OCI-LY1 (cell line): ENCODE results near the gene UGT1A9.

Experiments used
- EZH2 ChIP-seq: fragments of 200-600 bp; sonication (generic), shearing (Covaris generic); IDR thresholded peaks from 2 replicates; pipeline ENCODE4 v1.8.0; 2017; ENCODE audit warnings: borderline replicate concordance, mixed run types, mild to moderate bottlenecking, antibody characterized with exemption, low read length, moderate library complexity, mixed read lengths
- TF ChIP-seq, protein P1 (sequence below): fragments of 200-600 bp; sonication (generic), shearing (Covaris generic); IDR thresholded peaks from 2 replicates; pipeline ENCODE4 v1.5.1; 2017; ENCODE audit warnings: mild to moderate bottlenecking, antibody characterized with exemption, low read length, moderate library complexity, mixed read lengths

DNA sequence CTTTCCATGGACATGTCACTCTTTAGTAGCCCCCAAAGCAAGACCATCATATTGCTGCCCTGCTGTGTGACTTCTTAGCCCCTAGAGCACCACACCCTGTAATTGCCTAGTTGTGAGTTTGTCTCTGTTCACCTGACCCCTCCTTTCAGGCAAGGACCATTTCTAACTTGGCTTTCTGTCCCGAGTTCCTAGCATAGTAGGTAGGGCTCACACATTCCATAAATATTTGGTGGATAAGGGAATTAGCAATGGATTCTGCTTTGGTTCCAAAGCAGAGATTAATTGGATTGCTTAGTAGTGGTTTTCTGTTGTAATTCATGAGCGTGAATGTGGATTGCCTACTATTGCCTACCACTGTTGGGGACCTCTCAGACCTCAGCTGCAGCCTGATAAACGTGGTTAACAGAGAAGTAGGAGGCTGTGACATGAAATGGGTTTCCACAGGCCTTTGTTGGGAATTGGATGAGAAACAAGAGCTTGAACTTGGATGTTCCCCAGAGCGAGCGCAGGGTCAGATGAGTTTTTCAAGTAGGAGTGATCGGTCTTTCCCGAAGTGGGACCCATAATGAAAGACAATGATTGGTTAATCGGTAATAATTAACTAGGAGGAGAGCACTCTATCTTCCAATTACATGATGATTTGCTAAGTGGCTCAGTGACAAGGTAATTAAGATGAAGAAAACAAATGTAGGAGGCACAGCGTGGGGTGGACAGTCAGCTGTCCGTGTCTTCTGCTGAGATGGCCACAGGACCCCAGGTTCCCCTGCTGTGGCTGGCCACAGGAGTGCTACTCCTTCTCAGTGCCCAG, 75.0 kb downstream of the UGT1A9 start:
- TF ChIP-seq, protein P1, sequence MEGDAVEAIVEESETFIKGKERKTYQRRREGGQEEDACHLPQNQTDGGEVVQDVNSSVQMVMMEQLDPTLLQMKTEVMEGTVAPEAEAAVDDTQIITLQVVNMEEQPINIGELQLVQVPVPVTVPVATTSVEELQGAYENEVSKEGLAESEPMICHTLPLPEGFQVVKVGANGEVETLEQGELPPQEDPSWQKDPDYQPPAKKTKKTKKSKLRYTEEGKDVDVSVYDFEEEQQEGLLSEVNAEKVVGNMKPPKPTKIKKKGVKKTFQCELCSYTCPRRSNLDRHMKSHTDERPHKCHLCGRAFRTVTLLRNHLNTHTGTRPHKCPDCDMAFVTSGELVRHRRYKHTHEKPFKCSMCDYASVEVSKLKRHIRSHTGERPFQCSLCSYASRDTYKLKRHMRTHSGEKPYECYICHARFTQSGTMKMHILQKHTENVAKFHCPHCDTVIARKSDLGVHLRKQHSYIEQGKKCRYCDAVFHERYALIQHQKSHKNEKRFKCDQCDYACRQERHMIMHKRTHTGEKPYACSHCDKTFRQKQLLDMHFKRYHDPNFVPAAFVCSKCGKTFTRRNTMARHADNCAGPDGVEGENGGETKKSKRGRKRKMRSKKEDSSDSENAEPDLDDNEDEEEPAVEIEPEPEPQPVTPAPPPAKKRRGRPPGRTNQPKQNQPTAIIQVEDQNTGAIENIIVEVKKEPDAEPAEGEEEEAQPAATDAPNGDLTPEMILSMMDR, result no peak
- no peak for TF ChIP-seq EZH2
